ENCODE measurements around the gene OSBPL6. TPM values are rescaled to one million over a fixed set of nuclear protein-coding genes. Genes with fewer than 3 reads are reported as not detected.
"Not testable (repeated sequence)": the region's sequence is repeated elsewhere in the genome, so short reads cannot be mapped to it uniquely, and the experiment has no call there.

The OSBPL6 gene
- polyA plus RNA-seq (ENCODE audit: insufficient read length) = 4.6 TPM

DNA sequence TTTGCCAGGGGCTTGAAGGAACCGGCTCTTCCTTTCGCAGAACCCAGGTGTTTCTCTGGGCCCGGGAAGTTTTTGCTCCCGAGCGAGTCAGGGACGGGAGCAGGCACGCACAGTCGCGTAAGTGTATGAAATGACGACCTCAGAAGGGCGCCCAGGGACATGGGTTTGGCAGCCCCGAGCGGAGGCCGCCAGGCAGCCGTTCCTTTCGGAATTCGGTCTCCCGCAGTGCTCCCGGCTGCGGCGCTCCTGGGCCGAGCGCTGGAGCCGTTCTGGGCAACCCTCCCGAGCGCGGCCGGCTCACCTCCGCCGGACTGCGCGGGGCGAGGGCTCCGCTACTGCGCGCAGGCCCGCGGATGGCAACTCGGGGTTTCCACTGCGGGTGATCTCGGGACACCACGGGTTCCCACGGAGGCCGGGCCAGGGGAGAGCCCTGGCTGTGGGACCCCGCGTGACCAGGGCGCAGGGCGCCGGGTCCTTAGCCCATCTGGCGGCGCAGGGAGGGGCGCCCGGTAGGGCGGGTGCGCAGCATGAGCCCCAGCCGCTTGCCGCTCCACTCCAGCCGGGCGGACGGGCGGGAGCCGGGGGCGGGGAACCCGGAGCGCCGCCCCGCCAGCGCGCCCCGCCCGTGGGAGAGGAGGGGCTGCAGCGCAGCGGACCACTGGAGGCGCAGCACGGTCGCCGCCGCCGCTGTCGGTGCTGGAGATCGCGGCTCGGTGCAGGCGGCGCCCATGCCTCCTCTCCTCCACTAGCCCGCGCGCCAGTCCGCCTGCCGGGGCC lies at the start of gene OSBPL6:
TSS of gene OSBPL6 (plus strand) at position 690 of the 777 bp plus-strand sequence. CDS start 111,673 bp downstream, outside the sequence.
- DNase-seq = peak; percentile 90

DNA sequence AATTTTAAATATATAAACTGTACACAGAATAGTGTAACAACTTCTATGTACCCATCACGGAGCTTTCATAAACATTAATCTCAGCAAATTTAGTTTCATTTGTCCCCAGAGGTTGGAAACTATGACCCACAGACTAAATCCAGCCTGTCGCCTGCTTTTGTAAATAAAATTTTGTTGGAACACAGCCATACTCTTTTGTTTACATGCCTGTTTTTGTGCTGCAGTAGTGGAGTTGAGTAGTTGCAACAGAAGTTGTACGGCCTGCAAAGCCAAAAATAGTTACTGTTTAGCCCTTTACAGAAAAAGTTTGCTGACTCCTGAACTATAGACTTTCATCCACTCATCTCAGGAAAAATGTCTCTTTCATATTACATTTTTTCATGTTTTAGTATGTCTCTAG lies 42.3 kb upstream of the OSBPL6 start:
- peak; percentile 8 for DNase-seq

DNA sequence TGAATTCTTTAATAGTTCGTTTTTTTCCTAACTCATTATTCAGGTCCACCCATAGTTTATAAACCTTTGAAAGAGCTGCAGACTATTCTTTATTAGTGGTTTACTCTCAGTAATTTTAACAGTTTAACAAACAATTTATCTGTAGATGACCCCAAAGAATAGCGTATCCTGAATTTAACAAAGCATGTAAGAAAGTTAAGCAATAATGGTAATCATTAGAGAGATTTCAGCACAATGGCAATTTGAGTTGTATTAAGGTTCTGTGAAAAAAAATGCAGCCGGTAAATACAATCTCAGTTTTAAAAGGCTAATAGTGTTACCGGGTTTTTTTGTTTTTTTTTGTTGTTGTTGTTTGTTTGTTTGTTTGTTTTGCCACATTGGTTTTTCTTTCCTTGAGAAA lies 41.8 kb upstream of the OSBPL6 start:
- DNase-seq = no peak

GRCh38 chr2:178152977-178153376 lies 41.3 kb upstream of the OSBPL6 start:
- DNase-seq = no peak

DNA sequence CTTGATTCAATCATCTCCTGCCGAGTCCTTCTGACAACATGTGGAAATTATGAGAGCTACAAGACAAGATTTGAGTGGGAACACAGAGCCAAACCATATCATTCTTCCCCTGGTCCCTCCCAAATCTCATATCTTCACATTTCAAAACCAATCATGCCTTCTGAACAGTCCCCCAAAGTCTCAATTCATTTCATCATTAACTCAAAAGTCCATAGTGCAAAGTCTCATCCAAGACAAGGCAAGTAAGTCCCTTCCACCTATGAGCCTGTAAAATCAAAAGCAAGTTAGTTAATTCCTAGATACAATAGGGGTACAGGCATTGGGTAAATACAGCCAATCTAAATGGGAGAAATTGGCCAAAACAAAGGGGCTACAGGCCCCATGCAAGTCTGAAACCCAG lies 40.4 kb upstream of the OSBPL6 start:
- DNase-seq = not testable (repeated sequence)

- no peak for DNase-seq
Observed at GRCh38 chr2:178155524-178155923, 38.8 kb upstream of the OSBPL6 start.

- no peak for DNase-seq
Observed at GRCh38 chr2:178157574-178157973, 36.7 kb upstream of the OSBPL6 start.

GRCh38 chr2:178159966-178160365 lies 34.3 kb upstream of the OSBPL6 start:
- no peak for DNase-seq

DNA sequence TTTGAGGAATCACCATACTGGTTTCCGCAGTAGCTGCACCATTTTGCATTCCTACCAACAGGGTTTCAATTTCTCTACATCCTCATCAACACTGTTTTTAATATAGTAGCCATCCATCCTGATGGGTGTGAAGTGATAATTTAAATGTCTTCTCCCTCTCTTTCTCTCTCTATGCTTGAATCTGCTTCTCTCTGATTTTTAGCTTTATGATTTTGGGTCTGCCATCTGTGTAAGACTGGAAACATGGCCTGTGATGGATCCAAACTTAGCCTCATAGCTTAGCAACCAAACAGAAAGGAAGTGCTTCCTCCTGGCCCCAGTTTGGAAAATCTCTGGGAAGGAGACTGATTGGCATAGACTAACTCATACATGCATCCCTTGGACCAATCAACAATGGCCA lies 33.7 kb upstream of the OSBPL6 start:
- no peak for DNase-seq

DNA sequence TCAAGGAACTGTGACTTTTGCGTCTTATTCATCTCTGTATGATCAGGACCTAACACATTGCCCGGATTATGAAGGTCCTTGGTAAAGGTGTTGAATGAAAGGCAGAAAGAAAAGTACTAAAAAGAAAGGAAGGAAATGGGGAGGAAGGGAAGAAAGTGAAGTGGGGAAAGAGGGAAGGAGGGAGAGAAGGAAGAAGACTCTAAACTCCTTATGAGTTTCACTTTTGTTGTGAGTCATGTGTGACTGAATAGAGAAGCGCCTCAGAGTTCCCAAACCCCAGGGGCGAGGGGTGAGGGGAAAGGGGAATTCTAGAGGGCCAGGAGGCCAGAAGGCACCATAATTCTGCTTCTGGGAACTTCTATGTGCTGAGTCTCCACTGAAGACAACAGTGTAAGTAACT lies 30.9 kb upstream of the OSBPL6 start:
- DNase-seq = no peak

- no peak for DNase-seq
Observed at GRCh38 chr2:178163911-178164310, 30.4 kb upstream of the OSBPL6 start.

- no peak for DNase-seq
Observed at GRCh38 chr2:178173657-178174056, 20.7 kb upstream of the OSBPL6 start.

- DNase-seq = no peak
Observed at GRCh38 chr2:178177066-178177679, 17.1 kb upstream of the OSBPL6 start.

- not testable (repeated sequence) for DNase-seq
Observed at GRCh38 chr2:178180648-178181047, 13.7 kb upstream of the OSBPL6 start.

GRCh38 chr2:178187861-178188260 lies 6.5 kb upstream of the OSBPL6 start:
- no peak for DNase-seq

- no peak for DNase-seq
Observed at GRCh38 chr2:178188466-178188865, 5.8 kb upstream of the OSBPL6 start.

DNA sequence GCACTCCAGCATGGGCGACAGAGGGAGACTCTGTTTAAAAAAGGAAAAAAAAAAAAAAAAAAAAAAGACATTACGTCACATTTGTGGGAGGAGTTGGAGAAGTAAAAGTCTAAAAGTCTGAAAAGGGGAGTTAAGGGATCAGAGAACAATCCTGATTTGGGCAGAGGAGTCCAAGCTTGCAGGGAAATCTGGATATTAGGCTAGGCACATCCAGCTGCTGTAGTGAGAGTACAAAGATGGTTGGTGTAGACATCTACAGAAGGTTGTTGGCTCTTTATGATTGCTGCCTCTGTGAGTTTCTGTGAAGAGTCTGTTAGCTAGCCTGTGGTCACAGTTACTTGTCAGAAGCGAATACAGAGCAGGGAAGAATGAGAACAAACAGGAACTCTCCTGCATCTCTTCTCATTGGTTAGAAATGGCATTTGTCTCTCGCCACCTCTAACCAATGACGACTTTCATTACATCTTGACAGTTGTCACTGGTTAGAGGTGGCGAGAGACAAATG lies 3.3 kb upstream of the OSBPL6 start:
- no peak for DNase-seq

- no peak for DNase-seq
Observed at GRCh38 chr2:178191511-178191910, 2.8 kb upstream of the OSBPL6 start.

- no peak for DNase-seq
Observed at GRCh38 chr2:178193496-178193822, 853 bp upstream of the OSBPL6 start.

DNA sequence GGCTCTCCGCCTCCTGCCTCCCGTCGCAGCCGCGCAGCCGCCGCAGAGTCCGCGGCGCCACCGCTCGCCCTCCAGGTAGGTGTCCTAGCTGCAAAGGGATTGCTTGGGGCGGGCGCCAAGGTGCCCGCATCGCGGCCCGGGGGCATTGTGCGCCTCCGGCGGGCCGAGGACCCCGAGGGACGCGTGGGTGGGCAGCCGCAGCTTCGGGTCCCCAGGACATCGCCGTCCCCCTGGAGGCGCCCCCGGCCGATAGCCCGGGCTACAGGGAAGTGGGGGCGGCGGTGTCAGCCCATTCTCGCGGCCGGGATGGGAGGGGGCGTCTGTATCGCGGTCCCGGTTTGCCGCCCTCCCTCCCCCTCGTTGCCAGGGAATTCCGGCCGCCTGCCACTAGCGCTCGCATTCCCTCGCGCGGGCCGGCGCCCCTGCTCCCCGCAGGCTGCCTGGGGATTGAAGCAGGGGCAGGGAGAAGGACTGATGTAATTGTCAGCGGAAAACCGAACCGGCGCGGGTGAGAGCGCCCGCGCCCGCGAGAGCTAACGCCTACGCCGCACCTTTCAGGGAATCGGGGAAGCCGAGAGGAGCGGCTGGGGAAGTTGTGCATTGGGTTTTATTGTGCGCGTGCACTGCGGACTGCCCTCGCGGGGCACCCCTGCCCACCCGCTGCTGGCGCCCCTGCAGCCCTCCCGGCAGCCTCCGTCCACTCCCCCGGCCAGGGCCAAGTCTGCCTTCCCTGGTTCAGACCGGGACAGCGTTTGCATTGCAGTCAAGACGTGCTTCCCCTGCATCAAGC lies 483 bp downstream of the OSBPL6 start:
- peak; percentile 36 for DNase-seq

DNA sequence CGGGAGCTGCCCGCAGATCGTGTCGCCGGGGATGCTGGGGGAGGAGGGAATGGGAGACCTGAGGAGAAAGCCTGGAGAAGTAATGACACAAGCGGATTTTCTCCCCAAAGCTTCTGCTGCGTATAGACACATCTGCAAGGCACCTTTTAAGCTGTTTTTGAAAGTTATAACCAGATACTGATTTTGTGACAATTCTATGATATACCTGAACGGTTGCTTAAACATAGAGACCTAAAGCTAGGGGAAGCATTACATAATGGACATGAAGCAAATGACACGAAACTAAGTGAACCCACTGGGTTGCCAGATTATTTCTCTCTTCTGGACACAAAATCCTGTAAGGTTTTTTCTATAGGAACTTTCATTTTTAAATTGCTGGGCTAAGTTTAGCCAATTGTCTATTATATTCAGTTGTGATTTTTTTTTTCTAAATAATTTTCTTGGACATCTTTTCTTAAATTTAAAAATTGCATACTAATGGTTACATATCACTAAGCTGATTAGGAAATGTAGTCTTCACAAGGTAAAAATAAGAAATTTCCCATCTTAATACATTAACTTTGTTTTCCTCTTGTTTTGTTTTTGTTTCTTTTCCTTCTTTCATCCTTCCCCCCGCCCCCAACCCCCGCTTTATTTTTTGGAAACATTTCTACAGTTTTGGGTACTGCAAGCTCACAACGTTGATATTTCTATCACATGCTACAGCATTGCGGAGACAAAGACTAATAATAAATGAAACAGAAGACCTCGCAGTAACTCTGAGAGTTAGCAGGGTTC lies 1.3 kb downstream of the OSBPL6 start:
- DNase-seq = no peak

GRCh38 chr2:178197791-178198190 lies 3.5 kb downstream of the OSBPL6 start:
- no peak for DNase-seq

- DNase-seq = not testable (repeated sequence)
Observed at GRCh38 chr2:178198441-178198840, 4.1 kb downstream of the OSBPL6 start.
